Uterus (tissue), 4 donors: ENCODE measurements around the gene XDH. TPM values are rescaled to one million over a fixed set of nuclear protein-coding genes. Genes with fewer than 3 reads are reported as not detected.

Experiments
- DNase-seq, 2 donors: peaks; one replicate each; pipeline ENCODE4 v3.0.0-alpha.2; 2019 to 2020
- H3K27ac ChIP-seq, 2 donors: fragments of 200-600 bp; sonication (generic); 1 replicate in 1 of 2; 2 replicates in 1 of 2; pipeline ENCODE4 v1.5.1; 2016 to 2018
- H3K27me3 ChIP-seq, 2 donors: fragments of 200-600 bp; sonication (generic); one replicate each; pipeline ENCODE4 v1.5.1; 2018 to 2019; ENCODE audit warnings: control low read depth in 1 of 2
- H3K36me3 ChIP-seq, 2 donors: fragments of 200-600 bp; sonication (generic); one replicate each; pipeline ENCODE4 v1.5.1; 2019; ENCODE audit warnings: control low read depth in 1 of 2
- H3K4me1 ChIP-seq, 2 donors: fragments of 200-600 bp; sonication (generic); one replicate each; pipeline ENCODE4 v1.5.1; 2018 to 2019; ENCODE audit warnings: control low read depth in 1 of 2
- H3K4me3 ChIP-seq, 2 donors: fragments of 200-600 bp; sonication (generic); 1 replicate in 1 of 2; 2 replicates in 1 of 2; pipeline ENCODE4 v1.5.1; 2018 to 2019; ENCODE audit warnings: mild to moderate bottlenecking in 1 of 2
- H3K9me3 ChIP-seq, 2 donors: fragments of 200-600 bp; sonication (generic); one replicate each; pipeline ENCODE4 v1.5.1; 2019; ENCODE audit warnings: control low read depth in 1 of 2
- CTCF ChIP-seq, 4 experiments: fragments of 200-600 bp in 2 of 4; fragments of 450-650 bp in 2 of 4; sonication (generic) in 2 of 4; IDR thresholded peaks; one replicate each; pipeline ENCODE4 v1.5.1; 2016 to 2019; ENCODE audit warnings: antibody characterized with exemption in 4 of 4, mild to moderate bottlenecking in 2 of 4, moderate library complexity in 1 of 4
- POLR2A ChIP-seq, 2 donors: fragments of 450-650 bp; IDR thresholded peaks; one replicate each; pipeline ENCODE4 v1.6.1; 2016; ENCODE audit warnings: antibody characterized with exemption in 2 of 2, mild to moderate bottlenecking in 1 of 2, moderate library complexity in 1 of 2
- intact Hi-C: fragments of 100-400 bp; cut with DNase I; formaldehyde crosslinking; loops from one replicate; pipeline ENCODE4 v1.15.1; 2023; ENCODE audit warnings: low total_unique reads
- total RNA-seq, 4 donors: library from RNA; depleted of rRNA in 3 of 4; stranded (reverse); fragments of >200 nt in 3 of 4; gene quantifications; one replicate each; pipeline versions ENCODE4 v1.1.0 to v1.2.4, GENCODE V29; 2014 to 2023
- donor health status: DM: yes; HTN: yes; CAD: no.

Gene XDH
- total RNA-seq, 4 donors from 2014 or later: 0.35 TPM; not detected in 3

GRCh38 chr2:31390324-31390723 lies 24.2 kb downstream of the XDH start:
- intact Hi-C loops: no loop called here
- no peaks in the 10 kb centered on the region for H3K27me3 ChIP-seq
- no peak overlapping the region for H3K27ac ChIP-seq
- no peak for TF ChIP-seq CTCF (IDR thresholded peaks at IDR 0.05)
- no peak for TF ChIP-seq POLR2A (IDR thresholded peaks at IDR 0.05)
- no peak overlapping the region for H3K4me3 ChIP-seq
- no peaks in the 10 kb centered on the region for H3K4me1 ChIP-seq
- H3K36me3 ChIP-seq: no peaks in the 10 kb centered on the region
- no peaks in the 10 kb centered on the region for H3K9me3 ChIP-seq
- DNase-seq: no peak

- intact Hi-C loops: no loop called here
- no peak overlapping the region for H3K4me3 ChIP-seq
- H3K9me3 ChIP-seq: no peaks in the 10 kb centered on the region
- no peak overlapping the region for H3K27ac ChIP-seq
- DNase-seq: no peak
- no peaks in the 10 kb centered on the region for H3K4me1 ChIP-seq
- H3K27me3 ChIP-seq: no peaks in the 10 kb centered on the region
- TF ChIP-seq CTCF (IDR thresholded peaks at IDR 0.05) (no peak), POLR2A (IDR thresholded peaks at IDR 0.05) (no peak)
- H3K36me3 ChIP-seq: no peaks in the 10 kb centered on the region
These were observed 25.8 kb downstream of the XDH start for GRCh38 chr2:31388736-31389135.

GRCh38 chr2:31387850-31388249 lies 26.7 kb downstream of the XDH start:
- TF ChIP-seq POLR2A (IDR thresholded peaks at IDR 0.05): no peak
- TF ChIP-seq CTCF (IDR thresholded peaks at IDR 0.05): no peak
- DNase-seq: no peak

GRCh38 chr2:31386648-31387047 lies 27.9 kb downstream of the XDH start:
- intact Hi-C loops: no loop called here
- DNase-seq: no peak
- Histone ChIP-seq H3K4me3 (no peak overlapping the region), H3K27ac (no peak overlapping the region), H3K27me3 (no peaks in the 10 kb centered on the region), H3K36me3 (no peaks in the 10 kb centered on the region), H3K4me1 (no peaks in the 10 kb centered on the region), H3K9me3 (no peaks in the 10 kb centered on the region)
- no peak for TF ChIP-seq POLR2A (IDR thresholded peaks at IDR 0.05)
- TF ChIP-seq CTCF (IDR thresholded peaks at IDR 0.05): no peak

More at GRCh38 chr2:31387850-31388249, 26.7 kb downstream of the XDH start:
- Histone ChIP-seq H3K9me3 (no peaks in the 10 kb centered on the region), H3K27me3 (no peaks in the 10 kb centered on the region), H3K36me3 (no peaks in the 10 kb centered on the region), H3K4me1 (no peaks in the 10 kb centered on the region), H3K4me3 (no peak overlapping the region), H3K27ac (no peak overlapping the region)
- intact Hi-C loops: no loop called here

GRCh38 chr2:31386172-31386571 lies 28.4 kb downstream of the XDH start:
- no peak overlapping the region for H3K4me3 ChIP-seq
- H3K27me3 ChIP-seq: no peaks in the 10 kb centered on the region
- H3K4me1 ChIP-seq: no peaks in the 10 kb centered on the region
- no peak for DNase-seq
- no peak overlapping the region for H3K27ac ChIP-seq
- no peaks in the 10 kb centered on the region for H3K36me3 ChIP-seq
- intact Hi-C loops: no loop called here
- H3K9me3 ChIP-seq: no peaks in the 10 kb centered on the region
- TF ChIP-seq CTCF (IDR thresholded peaks at IDR 0.05) (no peak), POLR2A (IDR thresholded peaks at IDR 0.05) (no peak)
